ENCODE measurements around the gene INO80B. TPM values are rescaled to one million over a fixed set of nuclear protein-coding genes. Genes with fewer than 3 reads are reported as not detected.

INO80B gene
- total and polyA plus RNA-seq, 9 of the 15 experiments (the other 6 are each of a cell fraction or from before 2014, with no cell fraction given), result 0.41 to 22.6 (median 9.0) TPM

DNA sequence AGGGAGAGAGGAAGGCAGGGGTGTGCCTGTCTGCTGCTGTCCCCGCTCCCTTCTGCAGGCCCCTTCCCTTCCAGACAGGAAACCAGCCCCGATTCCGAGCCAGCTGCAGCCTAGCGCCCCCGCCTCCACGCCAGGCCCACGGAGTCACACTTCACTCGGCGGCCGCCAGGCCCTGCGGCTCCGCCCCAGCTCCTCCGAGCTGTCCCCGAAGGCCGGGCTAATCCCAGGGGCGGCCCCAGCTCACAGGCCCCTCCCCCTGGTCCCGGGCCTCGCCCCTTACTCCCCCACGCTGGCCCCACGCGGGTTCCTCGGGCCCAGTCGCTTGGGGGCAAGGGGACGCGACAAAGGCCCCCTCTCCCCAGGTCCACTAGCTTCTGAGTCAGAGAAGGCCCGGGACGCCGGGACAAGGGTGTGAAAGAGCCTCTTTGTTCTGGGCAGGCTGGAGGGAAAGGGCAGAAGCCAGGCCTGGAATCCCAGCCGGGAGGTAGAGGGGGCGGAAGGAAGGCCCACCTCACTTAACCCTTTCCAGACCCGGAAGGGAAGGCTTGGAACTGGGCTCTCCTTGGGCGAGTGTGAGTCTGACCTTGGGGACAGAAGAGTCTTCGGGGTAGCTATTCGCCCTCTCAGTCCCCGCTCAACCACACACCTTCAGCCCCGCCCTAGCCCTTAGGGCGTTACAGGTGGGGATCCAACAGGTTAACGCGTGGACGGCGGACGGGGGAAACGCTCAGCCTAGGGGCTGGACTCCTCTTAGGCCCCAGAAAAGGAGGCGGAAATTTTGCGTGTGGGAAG is 14.3 kb upstream of the INO80B start (continued):
- TF ChIP-seq SIN3A (IDR thresholded peaks at IDR 0.05; ENCODE audit: borderline replicate concordance in 2 of 2, control insufficient read depth in 1 of 2, low read depth in 2 of 2, low read length in 2 of 2) (0 out of 4 replicates have a peak, but pooled peaks of 1 of the 2 experiments have one; percentile 14), RAD51 (IDR thresholded peaks at IDR 0.05; ENCODE audit: borderline replicate concordance, low read depth) (no peak), ZNF511 (CRISPR knock-in tag; IDR thresholded peaks at IDR 0.05) (no peak), SNRNP70 (optimal IDR thresholded peaks at IDR 0.05; ENCODE audit: low read depth, low read length) (no peak), ZNF354B (CRISPR knock-in tag; IDR thresholded peaks at IDR 0.05) (no peak), SMARCA5 (IDR thresholded peaks at IDR 0.05) (no peak), TBL1XR1 (IDR thresholded peaks at IDR 0.05; ENCODE audit: low read length in 2 of 2) (no peak), DIDO1 (tag; IDR thresholded peaks at IDR 0.05; ENCODE audit: low read depth) (no peak), MNT (conservative IDR thresholded peaks at IDR 0.05) (peak; percentile 50 to 64; a peak in 3 of 4 replicates), HDAC3 (IDR thresholded peaks at IDR 0.05; ENCODE audit: borderline replicate concordance, partially characterized antibody) (no peak)
- TF ChIP-seq, protein P1, sequence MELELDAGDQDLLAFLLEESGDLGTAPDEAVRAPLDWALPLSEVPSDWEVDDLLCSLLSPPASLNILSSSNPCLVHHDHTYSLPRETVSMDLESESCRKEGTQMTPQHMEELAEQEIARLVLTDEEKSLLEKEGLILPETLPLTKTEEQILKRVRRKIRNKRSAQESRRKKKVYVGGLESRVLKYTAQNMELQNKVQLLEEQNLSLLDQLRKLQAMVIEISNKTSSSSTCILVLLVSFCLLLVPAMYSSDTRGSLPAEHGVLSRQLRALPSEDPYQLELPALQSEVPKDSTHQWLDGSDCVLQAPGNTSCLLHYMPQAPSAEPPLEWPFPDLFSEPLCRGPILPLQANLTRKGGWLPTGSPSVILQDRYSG (tag; conservative IDR thresholded peaks at IDR 0.05; ENCODE audit: low read depth), result no peak
- TF ChIP-seq, protein P2, sequence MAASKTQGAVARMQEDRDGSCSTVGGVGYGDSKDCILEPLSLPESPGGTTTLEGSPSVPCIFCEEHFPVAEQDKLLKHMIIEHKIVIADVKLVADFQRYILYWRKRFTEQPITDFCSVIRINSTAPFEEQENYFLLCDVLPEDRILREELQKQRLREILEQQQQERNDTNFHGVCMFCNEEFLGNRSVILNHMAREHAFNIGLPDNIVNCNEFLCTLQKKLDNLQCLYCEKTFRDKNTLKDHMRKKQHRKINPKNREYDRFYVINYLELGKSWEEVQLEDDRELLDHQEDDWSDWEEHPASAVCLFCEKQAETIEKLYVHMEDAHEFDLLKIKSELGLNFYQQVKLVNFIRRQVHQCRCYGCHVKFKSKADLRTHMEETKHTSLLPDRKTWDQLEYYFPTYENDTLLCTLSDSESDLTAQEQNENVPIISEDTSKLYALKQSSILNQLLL (CRISPR knock-in tag; IDR thresholded peaks at IDR 0.05; ENCODE audit: borderline replicate concordance), result no peak
- TF ChIP-seq, protein P3, sequence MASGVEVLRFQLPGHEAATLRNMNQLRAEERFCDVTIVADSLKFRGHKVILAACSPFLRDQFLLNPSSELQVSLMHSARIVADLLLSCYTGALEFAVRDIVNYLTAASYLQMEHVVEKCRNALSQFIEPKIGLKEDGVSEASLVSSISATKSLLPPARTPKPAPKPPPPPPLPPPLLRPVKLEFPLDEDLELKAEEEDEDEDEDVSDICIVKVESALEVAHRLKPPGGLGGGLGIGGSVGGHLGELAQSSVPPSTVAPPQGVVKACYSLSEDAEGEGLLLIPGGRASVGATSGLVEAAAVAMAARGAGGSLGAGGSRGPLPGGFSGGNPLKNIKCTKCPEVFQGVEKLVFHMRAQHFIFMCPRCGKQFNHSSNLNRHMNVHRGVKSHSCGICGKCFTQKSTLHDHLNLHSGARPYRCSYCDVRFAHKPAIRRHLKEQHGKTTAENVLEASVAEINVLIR (CRISPR knock-in tag; IDR thresholded peaks at IDR 0.05), result no peak
- TF ChIP-seq, protein P4, sequence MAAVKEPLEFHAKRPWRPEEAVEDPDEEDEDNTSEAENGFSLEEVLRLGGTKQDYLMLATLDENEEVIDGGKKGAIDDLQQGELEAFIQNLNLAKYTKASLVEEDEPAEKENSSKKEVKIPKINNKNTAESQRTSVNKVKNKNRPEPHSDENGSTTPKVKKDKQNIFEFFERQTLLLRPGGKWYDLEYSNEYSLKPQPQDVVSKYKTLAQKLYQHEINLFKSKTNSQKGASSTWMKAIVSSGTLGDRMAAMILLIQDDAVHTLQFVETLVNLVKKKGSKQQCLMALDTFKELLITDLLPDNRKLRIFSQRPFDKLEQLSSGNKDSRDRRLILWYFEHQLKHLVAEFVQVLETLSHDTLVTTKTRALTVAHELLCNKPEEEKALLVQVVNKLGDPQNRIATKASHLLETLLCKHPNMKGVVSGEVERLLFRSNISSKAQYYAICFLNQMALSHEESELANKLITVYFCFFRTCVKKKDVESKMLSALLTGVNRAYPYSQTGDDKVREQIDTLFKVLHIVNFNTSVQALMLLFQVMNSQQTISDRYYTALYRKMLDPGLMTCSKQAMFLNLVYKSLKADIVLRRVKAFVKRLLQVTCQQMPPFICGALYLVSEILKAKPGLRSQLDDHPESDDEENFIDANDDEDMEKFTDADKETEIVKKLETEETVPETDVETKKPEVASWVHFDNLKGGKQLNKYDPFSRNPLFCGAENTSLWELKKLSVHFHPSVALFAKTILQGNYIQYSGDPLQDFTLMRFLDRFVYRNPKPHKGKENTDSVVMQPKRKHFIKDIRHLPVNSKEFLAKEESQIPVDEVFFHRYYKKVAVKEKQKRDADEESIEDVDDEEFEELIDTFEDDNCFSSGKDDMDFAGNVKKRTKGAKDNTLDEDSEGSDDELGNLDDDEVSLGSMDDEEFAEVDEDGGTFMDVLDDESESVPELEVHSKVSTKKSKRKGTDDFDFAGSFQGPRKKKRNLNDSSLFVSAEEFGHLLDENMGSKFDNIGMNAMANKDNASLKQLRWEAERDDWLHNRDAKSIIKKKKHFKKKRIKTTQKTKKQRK (IDR thresholded peaks at IDR 0.05; ENCODE audit: borderline replicate concordance, low read depth, low read length), result no peak
- TF ChIP-seq, protein P5, sequence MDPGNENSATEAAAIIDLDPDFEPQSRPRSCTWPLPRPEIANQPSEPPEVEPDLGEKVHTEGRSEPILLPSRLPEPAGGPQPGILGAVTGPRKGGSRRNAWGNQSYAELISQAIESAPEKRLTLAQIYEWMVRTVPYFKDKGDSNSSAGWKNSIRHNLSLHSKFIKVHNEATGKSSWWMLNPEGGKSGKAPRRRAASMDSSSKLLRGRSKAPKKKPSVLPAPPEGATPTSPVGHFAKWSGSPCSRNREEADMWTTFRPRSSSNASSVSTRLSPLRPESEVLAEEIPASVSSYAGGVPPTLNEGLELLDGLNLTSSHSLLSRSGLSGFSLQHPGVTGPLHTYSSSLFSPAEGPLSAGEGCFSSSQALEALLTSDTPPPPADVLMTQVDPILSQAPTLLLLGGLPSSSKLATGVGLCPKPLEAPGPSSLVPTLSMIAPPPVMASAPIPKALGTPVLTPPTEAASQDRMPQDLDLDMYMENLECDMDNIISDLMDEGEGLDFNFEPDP (CRISPR knock-in tag; IDR thresholded peaks at IDR 0.05), result no peak

Measured in K562 (cell line).